Testis (tissue), 3 donors: Measurements from ENCODE around the gene FYB1. TPM values are rescaled to one million over a fixed set of nuclear protein-coding genes. Genes with fewer than 3 reads are reported as not detected.

ENCODE experiments used
- DNase-seq: peaks from one replicate; pipeline ENCODE4 v3.0.0-alpha.2; 2019
- H3K27ac ChIP-seq, 2 donors: fragments of 200-600 bp; sonication (generic); one replicate each; pipeline ENCODE4 v1.5.1; 2019
- H3K27me3 ChIP-seq: fragments of 200-600 bp; sonication (generic); one replicate; pipeline ENCODE4 v1.5.1; 2019
- H3K36me3 ChIP-seq: fragments of 200-600 bp; sonication (generic); one replicate; pipeline ENCODE4 v1.5.1; 2017; ENCODE audit warnings: low read depth; ENCODE audit errors: missing control alignments
- H3K4me1 ChIP-seq: fragments of 200-600 bp; sonication (generic); one replicate; pipeline ENCODE4 v1.5.1; 2019
- H3K4me3 ChIP-seq, 2 donors: fragments of 200-600 bp; sonication (generic); one replicate each; pipeline ENCODE4 v1.5.1; 2017 to 2019
- H3K9me3 ChIP-seq: fragments of 200-600 bp; sonication (generic); one replicate; pipeline ENCODE4 v1.5.1; 2017
- CTCF ChIP-seq, 3 experiments: fragments of 450-650 bp in 2 of 3; fragments of 200-600 bp in 1 of 3; sonication (generic) in 1 of 3; IDR thresholded peaks; one replicate each; pipeline ENCODE4 v1.5.1; 2016 to 2019; ENCODE audit warnings: antibody characterized with exemption in 3 of 3, mild to moderate bottlenecking in 2 of 3, moderate library complexity in 1 of 3
- POLR2A ChIP-seq: fragments of 450-650 bp; IDR thresholded peaks from one replicate; pipeline ENCODE4 v1.6.1; 2017; ENCODE audit warnings: antibody characterized with exemption, mild to moderate bottlenecking, moderate library complexity
- WGBS, 2 donors: methylation state at CpG; one replicate each; pipeline ENCODE4 v1.1.5; 2018; 5-methylcytosine and 5-hydroxymethylcytosine counted together
- intact Hi-C: fragments of 100-400 bp; cut with DNase I; formaldehyde crosslinking; loops from one replicate; pipeline ENCODE4 v1.15.1; 2023; ENCODE audit warnings: low total_unique reads
- polyA plus RNA-seq: library from polyadenylated mRNA; stranded (reverse); fragments of 350-450 nt; fragmentation: Illumina TruSeq; extraction: RNeasy Lipid Tissue Mini Kit (QIAGEN cat#74804); gene quantifications from one replicate; pipeline ENCODE4 v1.2.3, GENCODE V29; 2014; ENCODE audit warnings: low read depth, low replicate concordance; ENCODE audit not compliant: insufficient read depth
- total RNA-seq, 2 donors: library from RNA; depleted of rRNA; stranded (reverse); fragments of >200 nt; gene quantifications; one replicate each; pipeline ENCODE4 v1.2.3, GENCODE V29; 2016

The FYB1 gene
- total and polyA plus RNA-seq, 3 donors from 2014 or later: 2.5 to 8.6 (median 6.0) TPM

DNA sequence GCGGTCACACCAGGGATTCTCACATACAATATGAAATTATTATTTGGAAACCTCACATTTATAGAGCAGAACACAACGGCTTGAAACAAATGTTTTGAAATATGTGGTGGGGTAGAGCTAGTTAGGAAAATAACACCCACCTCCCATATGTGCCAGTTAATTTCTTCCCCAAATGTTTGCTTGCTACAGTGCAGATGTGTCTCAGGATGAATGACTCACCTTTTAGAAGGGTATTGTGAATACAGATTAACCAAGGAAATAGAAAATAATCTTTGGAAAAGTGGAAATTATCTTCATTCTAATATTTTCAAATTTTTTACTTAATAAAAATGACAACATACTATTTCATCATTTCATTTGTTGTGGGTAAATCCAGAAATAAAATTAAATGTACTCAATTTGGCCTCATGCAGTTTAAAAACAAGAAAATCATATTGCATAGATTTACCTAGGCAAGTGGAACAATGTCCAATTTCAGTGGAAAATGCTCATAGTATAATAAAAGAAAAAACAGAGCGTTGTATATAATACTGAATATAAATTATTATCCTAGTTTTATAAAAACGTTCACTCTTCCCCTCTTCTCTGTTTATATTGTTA lies 105.9 kb downstream of the FYB1 start:
- H3K9me3 ChIP-seq: no peaks in the 10 kb centered on the region
- H3K36me3 ChIP-seq: no peaks in the 10 kb centered on the region
- 86 to 93% methylated on average over 4 of the region's 4 CpGs for WGBS, 2 donors

DNA sequence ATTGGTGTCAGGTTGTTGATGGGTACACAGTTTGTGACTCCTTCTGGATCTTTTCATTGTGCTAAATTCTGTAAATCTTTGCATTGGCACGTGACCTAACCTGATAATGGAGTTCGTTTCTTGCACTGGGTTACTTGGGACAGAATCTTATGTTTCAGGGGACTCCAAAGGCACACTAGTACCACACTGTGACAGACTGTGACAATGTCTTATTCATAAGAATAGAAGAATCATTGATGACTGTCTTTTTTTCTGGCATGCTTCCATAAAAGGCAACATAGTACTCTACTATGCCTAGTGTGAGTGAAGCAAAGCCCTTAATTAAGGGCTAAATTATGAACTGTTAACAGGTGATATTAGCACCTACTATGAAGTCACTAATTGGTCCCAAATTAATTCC lies 109.8 kb downstream of the FYB1 start:
- Histone ChIP-seq H3K36me3 (no peaks in the 10 kb centered on the region), H3K27ac (no peak overlapping the region), H3K9me3 (no peaks in the 10 kb centered on the region), H3K27me3 (no peaks in the 10 kb centered on the region), H3K4me1 (no peaks in the 10 kb centered on the region), H3K4me3 (no peak overlapping the region)
- WGBS, 2 donors: 76 to 77% methylated on average over 2 of the region's 2 CpGs
- no peak for TF ChIP-seq CTCF (IDR thresholded peaks at IDR 0.05)
- TF ChIP-seq POLR2A: no peak
- no peak for DNase-seq
- intact Hi-C loops: no loop called here

More for the DNA sequence above, 105.9 kb downstream of the FYB1 start:
- H3K27ac ChIP-seq: no peak overlapping the region
- intact Hi-C loops: no loop called here
- no peak overlapping the region for H3K4me3 ChIP-seq
- DNase-seq: no peak
- H3K4me1 ChIP-seq: no peaks in the 10 kb centered on the region
- no peak for TF ChIP-seq POLR2A
- TF ChIP-seq CTCF (IDR thresholded peaks at IDR 0.05): no peak
- H3K27me3 ChIP-seq: no peaks in the 10 kb centered on the region

GRCh38 chr5:39108987-39109386 lies 110.4 kb downstream of the FYB1 start:
- Histone ChIP-seq H3K27ac (no peak overlapping the region), H3K9me3 (no peaks in the 10 kb centered on the region), H3K4me1 (no peaks in the 10 kb centered on the region), H3K36me3 (no peaks in the 10 kb centered on the region), H3K4me3 (no peak overlapping the region), H3K27me3 (no peaks in the 10 kb centered on the region)
- WGBS, 2 donors: 76 to 79% methylated on average over 3 of the region's 3 CpGs
- TF ChIP-seq CTCF (IDR thresholded peaks at IDR 0.05) (no peak), POLR2A (no peak)
- intact Hi-C loops: no loop called here
- no peak for DNase-seq

GRCh38 chr5:39107350-39107749 lies 112.0 kb downstream of the FYB1 start:
- Histone ChIP-seq H3K36me3 (no peaks in the 10 kb centered on the region), H3K9me3 (no peaks in the 10 kb centered on the region), H3K27ac (no peak overlapping the region), H3K27me3 (no peaks in the 10 kb centered on the region), H3K4me1 (no peaks in the 10 kb centered on the region), H3K4me3 (no peak overlapping the region)
- TF ChIP-seq CTCF (IDR thresholded peaks at IDR 0.05) (no peak), POLR2A (no peak)
- intact Hi-C loops: no loop called here
- no peak for DNase-seq

GRCh38 chr5:39106322-39106721 lies 113.0 kb downstream of the FYB1 start:
- intact Hi-C loops: no loop called here
- TF ChIP-seq CTCF (IDR thresholded peaks at IDR 0.05): no peak
- H3K4me3 ChIP-seq: no peak overlapping the region
- H3K4me1 ChIP-seq: no peaks in the 10 kb centered on the region
- no peaks in the 10 kb centered on the region for H3K36me3 ChIP-seq
- H3K27ac ChIP-seq: no peak overlapping the region
- H3K9me3 ChIP-seq: no peaks in the 10 kb centered on the region
- no peaks in the 10 kb centered on the region for H3K27me3 ChIP-seq
- DNase-seq: no peak
- WGBS, 2 donors: 59 to 67% methylated on average over 1 of the region's 1 CpG
